ENCODE data around the gene C1GALT1. TPM values are rescaled to one million over a fixed set of nuclear protein-coding genes. Genes with fewer than 3 reads are reported as not detected.
A peak's percentile ranks its signal among the peaks of the same experiment; 100 is the strongest.

The C1GALT1 gene
- total and polyA plus RNA-seq, 2 experiments from 2014 or later = 58.2 to 203 TPM

DNA sequence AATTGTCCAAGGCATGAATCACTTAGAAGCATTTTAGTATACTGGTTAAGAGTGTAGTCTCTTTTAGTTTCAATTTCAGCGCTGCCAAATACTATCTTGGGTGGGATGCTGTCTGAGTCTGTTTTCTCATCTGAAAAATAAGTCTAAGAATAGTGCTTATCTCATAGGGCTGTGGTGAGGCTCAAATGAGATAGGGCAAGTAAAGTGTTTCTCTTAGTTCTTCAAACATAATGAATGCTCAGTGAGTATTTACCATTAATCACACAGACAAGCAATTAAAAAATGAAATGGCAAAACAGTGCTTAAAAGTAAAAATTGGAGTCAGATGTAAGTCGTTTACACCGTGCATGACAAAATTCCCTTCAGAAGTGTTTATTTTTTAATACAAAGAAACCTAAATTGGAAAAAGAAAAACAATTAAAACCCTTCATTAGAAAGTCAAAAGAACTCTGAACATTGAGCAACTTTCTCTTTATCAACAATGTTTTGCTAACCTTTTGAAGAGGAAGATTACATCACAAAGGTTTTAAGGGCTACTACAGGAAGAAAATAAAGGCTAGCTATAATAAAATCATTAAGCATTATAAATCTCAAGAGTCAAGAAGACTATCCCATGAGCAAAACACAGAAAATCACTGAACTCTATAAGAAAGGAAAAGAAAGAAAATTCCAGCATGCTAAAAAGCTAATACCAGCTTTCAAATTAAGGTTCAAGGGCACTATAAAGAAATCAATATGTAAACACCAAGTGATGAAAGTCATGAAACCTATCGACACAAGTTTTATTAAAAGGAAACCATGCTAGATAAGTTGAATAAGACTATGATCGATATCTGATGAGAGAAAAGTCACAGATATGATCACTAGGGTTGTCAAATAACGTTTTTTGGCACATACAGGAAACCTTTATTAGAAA is 45.6 kb upstream of the C1GALT1 start:
- Histone ChIP-seq H3K4me3 (no peak overlapping the region), H4K20me1 (replicated peaks; ENCODE audit: insufficient read depth) (no peaks in the 10 kb centered on the region), H3K9me2 (ENCODE audit: insufficient read depth) (no peaks in the 10 kb centered on the region), H3K79me2 (replicated peaks; ENCODE audit: insufficient read depth) (no peaks in the 10 kb centered on the region), H3K27ac (ENCODE audit: low read depth) (no peak overlapping the region), H3K4me1 (ENCODE audit: insufficient read depth) (peaks cover 17% of the 10 kb centered on the region), H3K4me2 (peak overlapping the region; percentile 5; the same call in 1 of the 2 replicates), H3F3A (replicated peaks; ENCODE audit: low read depth) (no peaks in the 10 kb centered on the region), H3K27me3 (ENCODE audit: insufficient read depth) (no peaks in the 10 kb centered on the region), H2AFZ (no peak overlapping the region), H3K36me3 (ENCODE audit: insufficient read depth) (no peaks in the 10 kb centered on the region)
- no peak overlapping the region for H3K4me3 Mint-ChIP-seq
- no peak for TF ChIP-seq NANOG (IDR thresholded peaks at IDR 0.05; ENCODE audit: borderline replicate concordance)
- TF ChIP-seq, protein P1, sequence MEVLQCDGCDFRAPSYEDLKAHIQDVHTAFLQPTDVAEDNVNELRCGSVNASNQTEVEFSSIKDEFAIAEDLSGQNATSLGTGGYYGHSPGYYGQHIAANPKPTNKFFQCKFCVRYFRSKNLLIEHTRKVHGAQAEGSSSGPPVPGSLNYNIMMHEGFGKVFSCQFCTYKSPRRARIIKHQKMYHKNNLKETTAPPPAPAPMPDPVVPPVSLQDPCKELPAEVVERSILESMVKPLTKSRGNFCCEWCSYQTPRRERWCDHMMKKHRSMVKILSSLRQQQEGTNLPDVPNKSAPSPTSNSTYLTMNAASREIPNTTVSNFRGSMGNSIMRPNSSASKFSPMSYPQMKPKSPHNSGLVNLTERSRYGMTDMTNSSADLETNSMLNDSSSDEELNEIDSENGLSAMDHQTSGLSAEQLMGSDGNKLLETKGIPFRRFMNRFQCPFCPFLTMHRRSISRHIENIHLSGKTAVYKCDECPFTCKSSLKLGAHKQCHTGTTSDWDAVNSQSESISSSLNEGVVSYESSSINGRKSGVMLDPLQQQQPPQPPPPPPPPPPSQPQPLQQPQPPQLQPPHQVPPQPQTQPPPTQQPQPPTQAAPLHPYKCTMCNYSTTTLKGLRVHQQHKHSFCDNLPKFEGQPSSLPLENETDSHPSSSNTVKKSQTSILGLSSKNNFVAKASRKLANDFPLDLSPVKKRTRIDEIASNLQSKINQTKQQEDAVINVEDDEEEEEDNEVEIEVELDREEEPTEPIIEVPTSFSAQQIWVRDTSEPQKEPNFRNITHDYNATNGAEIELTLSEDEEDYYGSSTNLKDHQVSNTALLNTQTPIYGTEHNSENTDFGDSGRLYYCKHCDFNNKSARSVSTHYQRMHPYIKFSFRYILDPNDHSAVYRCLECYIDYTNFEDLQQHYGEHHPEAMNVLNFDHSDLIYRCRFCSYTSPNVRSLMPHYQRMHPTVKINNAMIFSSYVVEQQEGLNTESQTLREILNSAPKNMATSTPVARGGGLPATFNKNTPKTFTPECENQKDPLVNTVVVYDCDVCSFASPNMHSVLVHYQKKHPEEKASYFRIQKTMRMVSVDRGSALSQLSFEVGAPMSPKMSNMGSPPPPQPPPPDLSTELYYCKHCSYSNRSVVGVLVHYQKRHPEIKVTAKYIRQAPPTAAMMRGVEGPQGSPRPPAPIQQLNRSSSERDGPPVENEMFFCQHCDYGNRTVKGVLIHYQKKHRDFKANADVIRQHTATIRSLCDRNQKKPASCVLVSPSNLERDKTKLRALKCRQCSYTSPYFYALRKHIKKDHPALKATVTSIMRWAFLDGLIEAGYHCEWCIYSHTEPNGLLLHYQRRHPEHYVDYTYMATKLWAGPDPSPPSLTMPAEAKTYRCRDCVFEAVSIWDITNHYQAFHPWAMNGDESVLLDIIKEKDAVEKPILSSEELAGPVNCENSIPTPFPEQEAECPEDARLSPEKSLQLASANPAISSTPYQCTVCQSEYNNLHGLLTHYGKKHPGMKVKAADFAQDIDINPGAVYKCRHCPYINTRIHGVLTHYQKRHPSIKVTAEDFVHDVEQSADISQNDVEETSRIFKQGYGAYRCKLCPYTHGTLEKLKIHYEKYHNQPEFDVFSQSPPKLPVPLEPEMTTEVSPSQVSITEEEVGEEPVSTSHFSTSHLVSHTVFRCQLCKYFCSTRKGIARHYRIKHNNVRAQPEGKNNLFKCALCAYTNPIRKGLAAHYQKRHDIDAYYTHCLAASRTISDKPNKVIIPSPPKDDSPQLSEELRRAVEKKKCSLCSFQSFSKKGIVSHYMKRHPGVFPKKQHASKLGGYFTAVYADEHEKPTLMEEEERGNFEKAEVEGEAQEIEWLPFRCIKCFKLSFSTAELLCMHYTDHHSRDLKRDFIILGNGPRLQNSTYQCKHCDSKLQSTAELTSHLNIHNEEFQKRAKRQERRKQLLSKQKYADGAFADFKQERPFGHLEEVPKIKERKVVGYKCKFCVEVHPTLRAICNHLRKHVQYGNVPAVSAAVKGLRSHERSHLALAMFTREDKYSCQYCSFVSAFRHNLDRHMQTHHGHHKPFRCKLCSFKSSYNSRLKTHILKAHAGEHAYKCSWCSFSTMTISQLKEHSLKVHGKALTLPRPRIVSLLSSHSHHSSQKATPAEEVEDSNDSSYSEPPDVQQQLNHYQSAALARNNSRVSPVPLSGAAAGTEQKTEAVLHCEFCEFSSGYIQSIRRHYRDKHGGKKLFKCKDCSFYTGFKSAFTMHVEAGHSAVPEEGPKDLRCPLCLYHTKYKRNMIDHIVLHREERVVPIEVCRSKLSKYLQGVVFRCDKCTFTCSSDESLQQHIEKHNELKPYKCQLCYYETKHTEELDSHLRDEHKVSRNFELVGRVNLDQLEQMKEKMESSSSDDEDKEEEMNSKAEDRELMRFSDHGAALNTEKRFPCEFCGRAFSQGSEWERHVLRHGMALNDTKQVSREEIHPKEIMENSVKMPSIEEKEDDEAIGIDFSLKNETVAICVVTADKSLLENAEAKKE (CRISPR knock-in tag; IDR thresholded peaks at IDR 0.05) = no peak
- TF ChIP-seq, protein P2, sequence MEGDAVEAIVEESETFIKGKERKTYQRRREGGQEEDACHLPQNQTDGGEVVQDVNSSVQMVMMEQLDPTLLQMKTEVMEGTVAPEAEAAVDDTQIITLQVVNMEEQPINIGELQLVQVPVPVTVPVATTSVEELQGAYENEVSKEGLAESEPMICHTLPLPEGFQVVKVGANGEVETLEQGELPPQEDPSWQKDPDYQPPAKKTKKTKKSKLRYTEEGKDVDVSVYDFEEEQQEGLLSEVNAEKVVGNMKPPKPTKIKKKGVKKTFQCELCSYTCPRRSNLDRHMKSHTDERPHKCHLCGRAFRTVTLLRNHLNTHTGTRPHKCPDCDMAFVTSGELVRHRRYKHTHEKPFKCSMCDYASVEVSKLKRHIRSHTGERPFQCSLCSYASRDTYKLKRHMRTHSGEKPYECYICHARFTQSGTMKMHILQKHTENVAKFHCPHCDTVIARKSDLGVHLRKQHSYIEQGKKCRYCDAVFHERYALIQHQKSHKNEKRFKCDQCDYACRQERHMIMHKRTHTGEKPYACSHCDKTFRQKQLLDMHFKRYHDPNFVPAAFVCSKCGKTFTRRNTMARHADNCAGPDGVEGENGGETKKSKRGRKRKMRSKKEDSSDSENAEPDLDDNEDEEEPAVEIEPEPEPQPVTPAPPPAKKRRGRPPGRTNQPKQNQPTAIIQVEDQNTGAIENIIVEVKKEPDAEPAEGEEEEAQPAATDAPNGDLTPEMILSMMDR (conservative IDR thresholded peaks at IDR 0.05; ENCODE audit: low read depth in 2 of 2) = no peak
- TF ChIP-seq EZH2phosphoT487 (IDR thresholded peaks at IDR 0.05; ENCODE audit: unreplicated experiment) = no peak
- TF ChIP-seq, protein P3, sequence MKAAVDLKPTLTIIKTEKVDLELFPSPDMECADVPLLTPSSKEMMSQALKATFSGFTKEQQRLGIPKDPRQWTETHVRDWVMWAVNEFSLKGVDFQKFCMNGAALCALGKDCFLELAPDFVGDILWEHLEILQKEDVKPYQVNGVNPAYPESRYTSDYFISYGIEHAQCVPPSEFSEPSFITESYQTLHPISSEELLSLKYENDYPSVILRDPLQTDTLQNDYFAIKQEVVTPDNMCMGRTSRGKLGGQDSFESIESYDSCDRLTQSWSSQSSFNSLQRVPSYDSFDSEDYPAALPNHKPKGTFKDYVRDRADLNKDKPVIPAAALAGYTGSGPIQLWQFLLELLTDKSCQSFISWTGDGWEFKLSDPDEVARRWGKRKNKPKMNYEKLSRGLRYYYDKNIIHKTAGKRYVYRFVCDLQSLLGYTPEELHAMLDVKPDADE (IDR thresholded peaks at IDR 0.05) = no peak
- TF ChIP-seq, protein P4, sequence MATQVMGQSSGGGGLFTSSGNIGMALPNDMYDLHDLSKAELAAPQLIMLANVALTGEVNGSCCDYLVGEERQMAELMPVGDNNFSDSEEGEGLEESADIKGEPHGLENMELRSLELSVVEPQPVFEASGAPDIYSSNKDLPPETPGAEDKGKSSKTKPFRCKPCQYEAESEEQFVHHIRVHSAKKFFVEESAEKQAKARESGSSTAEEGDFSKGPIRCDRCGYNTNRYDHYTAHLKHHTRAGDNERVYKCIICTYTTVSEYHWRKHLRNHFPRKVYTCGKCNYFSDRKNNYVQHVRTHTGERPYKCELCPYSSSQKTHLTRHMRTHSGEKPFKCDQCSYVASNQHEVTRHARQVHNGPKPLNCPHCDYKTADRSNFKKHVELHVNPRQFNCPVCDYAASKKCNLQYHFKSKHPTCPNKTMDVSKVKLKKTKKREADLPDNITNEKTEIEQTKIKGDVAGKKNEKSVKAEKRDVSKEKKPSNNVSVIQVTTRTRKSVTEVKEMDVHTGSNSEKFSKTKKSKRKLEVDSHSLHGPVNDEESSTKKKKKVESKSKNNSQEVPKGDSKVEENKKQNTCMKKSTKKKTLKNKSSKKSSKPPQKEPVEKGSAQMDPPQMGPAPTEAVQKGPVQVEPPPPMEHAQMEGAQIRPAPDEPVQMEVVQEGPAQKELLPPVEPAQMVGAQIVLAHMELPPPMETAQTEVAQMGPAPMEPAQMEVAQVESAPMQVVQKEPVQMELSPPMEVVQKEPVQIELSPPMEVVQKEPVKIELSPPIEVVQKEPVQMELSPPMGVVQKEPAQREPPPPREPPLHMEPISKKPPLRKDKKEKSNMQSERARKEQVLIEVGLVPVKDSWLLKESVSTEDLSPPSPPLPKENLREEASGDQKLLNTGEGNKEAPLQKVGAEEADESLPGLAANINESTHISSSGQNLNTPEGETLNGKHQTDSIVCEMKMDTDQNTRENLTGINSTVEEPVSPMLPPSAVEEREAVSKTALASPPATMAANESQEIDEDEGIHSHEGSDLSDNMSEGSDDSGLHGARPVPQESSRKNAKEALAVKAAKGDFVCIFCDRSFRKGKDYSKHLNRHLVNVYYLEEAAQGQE (IDR thresholded peaks at IDR 0.05; ENCODE audit: unreplicated experiment) = no peak
- no peak for TF ChIP-seq EZH2 (IDR thresholded peaks at IDR 0.05; ENCODE audit: low read depth, unreplicated experiment)
- TF ChIP-seq JUNB (IDR thresholded peaks at IDR 0.05; ENCODE audit: unreplicated experiment) = no peak
- no peak for TF ChIP-seq CREB1 (CRISPR knock-in tag; IDR thresholded peaks at IDR 0.05; ENCODE audit: low read depth)
- TF ChIP-seq ZNF331 (CRISPR knock-in tag; IDR thresholded peaks at IDR 0.05; ENCODE audit: low read depth) = no peak
- TF ChIP-seq ZNF114 (CRISPR knock-in tag; IDR thresholded peaks at IDR 0.05) = no peak
- no peak for TF ChIP-seq STAT1 (IDR thresholded peaks at IDR 0.05; ENCODE audit: unreplicated experiment)
- H3K27ac Mint-ChIP-seq = no peak overlapping the region
- ATAC-seq (no peak), DNase-seq (ENCODE audit: low spot score) (no peak)
- peaks cover 6% of the 10 kb centered on the region for H3K27me3 Mint-ChIP-seq (ENCODE audit: insufficient read depth, low read depth, poor library complexity)
- H3K4me1 Mint-ChIP-seq = peaks cover 24% of the 10 kb centered on the region
- H3K36me3 Mint-ChIP-seq (ENCODE audit: low read depth) = no peaks in the 10 kb centered on the region
- peaks cover 2% of the 10 kb centered on the region; the same call in 2 of the 3 replicates for H3K9me3 Mint-ChIP-seq
